Astrocyte of the hippocampus (primary cell): ENCODE data around the gene PPP1R26.

Experiments
- DNase-seq: peaks from one replicate; pipeline ENCODE4 v3.0.0; 2011; ENCODE audit warnings: low read depth, low spot score

Gene PPP1R26

DNA sequence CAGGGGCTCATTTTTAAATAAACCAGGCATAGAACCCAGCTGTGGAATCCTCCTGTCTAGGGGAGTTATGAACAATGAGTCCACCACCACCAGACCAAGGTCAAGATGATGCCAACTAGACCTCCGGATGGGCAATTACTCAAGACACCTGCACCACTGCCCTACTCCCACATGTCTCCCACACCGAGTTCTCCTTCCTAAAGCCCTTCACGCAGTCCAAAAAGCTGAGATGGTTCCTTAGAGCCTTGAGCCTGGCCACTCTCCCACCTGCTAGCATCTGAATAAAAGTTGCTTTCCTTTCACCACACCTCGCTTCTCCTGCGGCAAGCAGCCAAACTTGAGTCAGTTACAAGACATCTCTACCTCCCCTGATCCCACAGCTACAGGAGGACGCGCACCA, 15.4 kb upstream of the PPP1R26 start:
- no peak for DNase-seq

DNA sequence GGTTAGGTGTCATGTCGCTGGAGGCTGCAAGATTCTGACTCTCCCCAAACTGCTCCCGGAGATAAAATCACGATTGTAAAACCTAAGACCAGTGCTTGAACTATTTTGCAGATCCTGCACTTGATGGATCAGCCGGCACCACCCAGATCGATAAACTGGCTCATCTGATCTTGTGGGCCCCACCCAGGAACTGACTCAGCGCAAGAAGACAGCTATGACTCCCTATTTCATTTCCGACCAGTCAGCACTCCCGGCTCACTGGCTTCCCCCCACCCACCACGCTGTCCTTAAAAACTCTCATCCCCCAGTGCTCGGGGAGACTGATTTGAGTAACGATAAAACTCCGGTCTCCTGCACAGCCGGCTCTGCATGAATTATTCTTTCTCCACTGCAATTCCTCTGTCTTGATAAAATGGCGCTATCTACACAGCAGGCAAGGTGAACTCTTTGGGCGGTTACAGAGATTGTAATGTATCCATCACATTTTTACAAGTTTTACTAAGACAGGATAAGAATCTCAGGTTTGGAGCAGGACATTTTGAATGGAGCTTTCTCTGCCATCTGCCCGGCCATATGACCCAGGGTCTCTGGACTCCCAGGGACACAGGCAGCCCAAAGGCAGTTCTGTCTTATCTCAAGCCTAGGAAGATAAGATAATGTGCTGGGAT, 10.6 kb upstream of the PPP1R26 start:
- no peak for DNase-seq

DNA sequence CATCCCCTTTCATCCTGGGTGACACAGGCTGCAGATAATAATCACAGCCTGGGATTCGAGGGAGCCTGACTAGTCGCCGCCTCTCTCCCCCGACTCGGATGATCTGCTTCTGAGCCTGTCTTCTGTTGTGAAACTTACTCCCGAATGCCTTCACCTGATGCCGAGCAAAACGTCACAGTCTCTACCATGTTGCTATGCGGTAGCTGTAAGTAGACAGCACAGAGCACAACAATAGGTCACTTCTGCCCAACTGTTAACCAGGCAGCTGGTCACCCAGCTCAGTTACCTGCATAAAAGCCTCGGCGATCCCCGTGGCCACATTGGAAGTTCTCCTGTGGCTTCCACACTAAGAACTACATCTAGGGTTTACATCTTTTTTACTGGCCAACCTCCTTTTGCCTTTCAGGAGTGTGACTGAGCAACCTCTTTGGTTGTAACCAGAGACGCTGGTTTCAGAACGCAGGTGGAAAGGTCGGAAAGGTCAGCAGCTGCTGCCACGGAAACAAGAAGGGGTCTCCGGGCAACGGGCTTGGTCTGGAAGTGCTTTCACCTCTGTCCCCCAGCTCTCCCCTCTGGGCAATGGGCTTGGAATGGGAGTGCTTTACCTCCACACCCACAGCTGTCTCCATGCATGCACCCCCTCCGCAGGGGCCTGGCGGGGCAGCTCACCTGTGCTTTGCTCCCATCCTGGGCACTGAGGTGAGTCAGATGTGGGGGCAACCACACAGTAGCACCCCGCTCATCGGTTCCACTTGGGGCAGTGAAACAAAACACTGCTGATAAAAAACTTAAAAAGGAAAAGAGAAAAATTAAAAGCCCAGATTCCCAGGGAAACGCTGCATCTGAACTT, 7.6 kb upstream of the PPP1R26 start:
- DNase-seq = no peak

DNA sequence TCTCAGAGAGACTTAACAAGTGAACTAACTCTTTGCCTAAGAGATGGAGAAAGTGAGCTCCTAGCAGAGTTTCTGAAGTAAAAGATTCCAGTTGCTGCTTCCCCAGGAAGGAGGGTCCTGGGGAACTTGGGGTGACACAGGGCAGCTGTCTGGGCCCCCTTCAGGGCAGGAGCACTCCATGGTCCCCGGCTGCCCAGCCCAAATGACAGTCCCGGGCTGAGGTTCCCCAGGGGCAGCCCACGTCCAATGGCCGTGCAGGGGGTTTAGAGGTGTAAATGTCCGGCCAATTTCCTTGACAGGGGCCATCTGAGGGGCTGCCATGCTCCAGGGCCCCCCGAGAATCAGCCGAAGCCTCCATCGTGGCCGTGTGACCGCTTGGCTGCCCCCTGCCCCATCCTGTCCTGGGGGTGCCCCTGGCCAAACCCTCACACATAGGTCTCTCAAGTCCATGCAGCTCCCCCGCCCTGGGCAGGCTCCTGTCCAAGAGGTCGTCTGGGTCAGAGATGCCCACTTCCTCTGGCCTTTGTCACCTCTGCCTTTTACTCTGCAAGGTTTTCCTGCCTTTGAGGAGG, 5.5 kb upstream of the PPP1R26 start:
- no peak for DNase-seq

DNA sequence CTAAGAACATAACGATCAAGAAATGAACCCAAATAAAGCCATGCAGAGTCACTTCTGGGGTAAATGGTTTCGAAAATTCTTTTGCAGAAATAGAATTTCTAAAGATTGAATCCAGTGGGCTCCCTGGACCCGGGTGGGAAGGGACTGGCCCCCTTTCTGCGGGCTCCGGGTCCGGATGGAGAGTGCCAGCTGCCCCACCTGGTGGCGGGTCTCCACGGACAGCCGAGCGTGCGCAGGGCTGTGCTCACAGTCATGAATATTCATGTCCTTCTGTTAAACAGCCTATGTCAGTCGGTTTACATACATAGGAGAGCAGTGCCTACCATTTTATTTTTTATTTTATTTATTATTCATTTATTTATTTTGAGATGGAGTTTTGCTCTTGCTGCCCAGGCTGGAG, 4.7 kb upstream of the PPP1R26 start:
- DNase-seq = peak; percentile 69

DNA sequence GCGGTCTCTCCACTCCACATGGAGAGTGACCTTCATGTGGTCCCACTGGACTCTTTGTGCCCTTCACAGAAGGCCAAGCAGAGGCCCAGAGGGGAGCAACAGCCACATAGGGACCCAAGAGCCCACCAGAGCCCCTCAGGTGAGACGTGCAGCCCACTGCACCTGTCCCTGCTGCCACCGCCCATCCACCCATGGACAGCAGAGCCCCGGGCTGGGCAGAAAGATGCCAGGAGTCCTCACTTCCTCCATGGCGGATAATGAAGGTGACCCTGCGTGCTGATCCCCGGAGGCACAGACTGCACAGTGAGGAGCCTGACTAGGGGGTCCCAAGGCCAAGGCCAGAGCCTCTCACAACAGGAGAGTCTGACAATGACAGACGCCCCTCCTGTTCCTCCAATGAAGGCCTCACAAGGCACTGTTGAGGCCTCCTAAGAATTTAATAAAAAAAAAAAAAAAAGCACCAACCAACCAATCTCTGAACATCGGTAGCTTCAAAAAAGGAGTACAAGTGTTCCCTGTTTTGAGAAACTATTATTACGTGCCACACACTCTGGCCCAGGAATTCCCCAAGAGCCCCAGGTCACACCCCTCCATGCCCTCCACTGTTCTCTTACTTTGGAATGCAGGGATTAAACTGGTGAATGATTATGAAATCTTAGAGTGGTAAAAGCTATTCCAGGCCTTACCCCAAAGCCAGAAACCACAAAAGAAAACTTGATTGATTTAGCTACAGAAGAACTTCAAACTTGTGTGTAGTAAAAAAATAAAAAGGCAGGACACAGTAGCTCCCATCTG, 2.8 kb upstream of the PPP1R26 start:
- DNase-seq = peak; percentile 61

DNA sequence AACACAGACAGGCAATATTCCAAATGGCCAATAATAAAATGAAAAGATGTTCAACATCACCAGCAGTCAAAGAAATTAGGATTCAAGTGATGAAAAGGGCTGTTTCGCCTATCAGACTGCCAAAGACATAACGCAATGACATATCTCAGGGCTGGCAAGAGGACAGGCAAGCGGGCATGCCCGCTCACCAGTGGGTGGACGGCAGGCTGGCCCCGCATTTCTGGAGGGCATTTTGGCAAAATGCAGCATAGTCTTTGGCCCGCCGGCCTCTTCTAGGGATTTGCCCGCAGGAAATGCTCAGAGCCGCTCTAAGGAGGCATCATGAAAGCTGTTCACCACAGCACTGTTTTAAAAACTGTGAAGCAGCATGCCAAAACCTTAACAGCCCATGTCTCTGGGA, 1.4 kb upstream of the PPP1R26 start:
- no peak for DNase-seq

DNA sequence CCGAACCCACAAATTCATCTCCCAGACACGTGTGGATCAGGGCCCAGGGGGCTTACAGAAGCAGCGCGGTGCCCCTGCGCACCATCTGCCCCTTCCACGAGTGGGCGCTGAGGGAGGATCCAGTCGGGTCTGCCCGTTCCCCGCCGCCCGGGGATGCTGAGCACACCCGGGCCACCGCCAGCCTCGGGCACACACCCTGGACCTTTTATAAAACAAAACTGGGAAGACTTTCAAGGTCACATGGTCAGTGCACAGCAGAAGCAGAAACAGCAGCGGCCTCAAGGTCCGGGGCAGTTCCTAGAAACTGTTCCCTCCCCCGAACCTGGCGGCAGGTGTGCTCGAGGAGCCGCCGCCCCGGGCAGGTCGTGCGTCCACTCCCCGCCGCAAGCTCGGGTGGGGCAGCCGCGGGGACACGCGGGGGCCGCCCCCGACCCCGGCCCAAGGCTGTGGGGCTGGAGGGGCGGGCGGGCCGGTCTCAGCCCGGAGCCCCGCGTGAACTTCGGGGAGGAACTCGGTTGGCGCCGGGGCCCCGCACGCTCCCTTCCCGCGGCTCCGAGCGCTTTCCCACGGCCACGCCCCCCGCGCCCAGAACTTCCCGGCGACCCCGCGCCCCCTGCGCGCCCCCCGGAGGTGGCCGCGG, 633 bp upstream of the PPP1R26 start:
- DNase-seq = peak; percentile 58

DNA sequence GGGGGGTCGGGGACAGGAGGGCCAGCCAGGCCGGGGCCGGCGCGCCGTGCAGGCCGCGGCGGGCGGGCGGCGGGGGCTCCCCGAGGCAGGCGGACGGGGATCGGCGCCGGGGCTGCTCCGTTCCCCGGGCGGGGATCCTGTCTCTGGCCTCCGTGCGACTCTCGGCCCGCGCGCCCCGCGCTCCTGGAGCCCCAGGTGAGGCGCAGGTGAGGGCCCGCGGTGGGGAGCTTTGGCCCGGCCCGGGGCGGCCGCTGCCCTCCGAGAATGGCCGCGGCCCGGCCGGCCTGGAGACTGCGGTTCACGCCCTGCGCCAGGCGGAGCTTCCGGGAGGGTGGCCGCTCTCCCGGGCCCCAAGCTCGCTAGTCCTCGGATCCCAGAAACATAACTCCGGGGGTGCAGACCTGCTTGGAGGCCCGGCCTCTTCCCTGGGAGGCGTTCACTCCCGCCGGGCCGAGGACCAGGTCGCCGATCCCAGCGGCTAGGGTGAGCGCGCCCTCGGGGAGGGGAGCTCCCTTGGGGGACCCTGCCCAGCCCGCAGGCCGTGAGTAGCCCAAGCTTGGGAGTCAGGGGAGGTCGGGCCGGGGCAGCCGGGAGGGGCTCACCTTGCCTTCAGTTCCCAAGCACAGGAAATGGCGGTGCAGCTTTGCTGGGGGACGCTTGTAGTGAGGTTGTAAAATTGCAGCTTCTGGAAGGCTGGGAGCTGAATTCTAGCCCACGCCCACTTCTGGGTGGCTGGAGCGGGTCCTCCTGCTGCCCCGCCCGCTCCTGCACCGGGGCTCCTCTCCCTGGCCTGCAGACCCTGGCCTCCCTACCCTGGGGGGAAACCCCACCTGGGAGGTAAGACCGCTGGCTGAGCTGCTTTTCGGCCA, 723 bp downstream of the PPP1R26 start:
- DNase-seq = peak; percentile 63

DNA sequence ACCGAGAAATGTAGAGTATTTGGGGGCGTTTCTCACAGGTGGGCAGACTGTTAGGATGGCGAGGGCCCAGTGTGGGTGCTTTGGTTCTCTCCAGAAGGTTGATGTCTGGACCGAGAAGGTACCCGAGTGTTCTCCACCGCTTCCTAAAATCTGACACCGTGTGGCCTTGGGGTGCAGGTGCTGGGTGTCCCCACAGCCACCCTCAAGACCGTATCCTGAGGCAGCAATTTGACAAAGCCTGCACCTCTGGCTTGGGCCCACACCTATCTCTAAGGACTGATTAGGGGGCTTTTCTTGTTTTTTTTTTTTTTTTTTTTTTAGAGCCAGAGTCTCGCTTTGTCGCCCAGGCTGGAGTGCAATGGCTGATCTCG, 1.3 kb downstream of the PPP1R26 start:
- no peak for DNase-seq

DNA sequence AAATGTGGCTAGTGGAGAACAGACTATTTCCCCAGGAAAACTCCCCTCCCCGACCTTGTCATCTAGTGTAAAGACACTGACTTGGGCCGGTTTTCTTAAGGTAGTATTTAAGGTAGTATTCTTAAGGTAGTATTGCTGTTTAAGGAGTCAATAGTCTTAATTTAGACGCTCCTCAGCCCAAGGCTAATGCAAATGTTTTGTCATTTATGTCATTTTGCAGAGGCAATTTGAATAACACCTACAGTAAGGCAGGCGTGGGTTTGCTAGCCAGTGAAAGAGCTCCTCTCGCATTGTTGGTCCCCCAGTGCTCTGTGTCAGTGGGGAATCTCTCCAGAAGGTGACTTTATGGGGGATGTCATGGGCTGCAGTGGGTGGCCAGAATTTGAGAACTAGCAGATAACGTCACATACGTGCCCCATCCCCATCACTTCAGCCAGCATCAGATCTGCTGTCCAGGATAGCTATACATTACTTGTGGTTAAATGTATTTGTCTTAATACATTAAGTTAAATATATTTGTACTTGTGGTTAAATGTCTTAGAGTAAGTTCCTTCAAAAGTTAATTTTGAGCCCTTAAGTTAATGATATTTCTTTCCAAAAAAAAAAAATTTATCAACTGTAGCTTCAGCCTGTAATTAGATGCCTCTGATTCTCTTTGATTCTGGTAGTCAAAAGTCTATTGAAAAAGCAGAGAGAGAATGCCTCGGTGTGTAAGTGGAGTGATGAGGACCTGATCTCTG, 2.6 kb downstream of the PPP1R26 start:
- no peak for DNase-seq

DNA sequence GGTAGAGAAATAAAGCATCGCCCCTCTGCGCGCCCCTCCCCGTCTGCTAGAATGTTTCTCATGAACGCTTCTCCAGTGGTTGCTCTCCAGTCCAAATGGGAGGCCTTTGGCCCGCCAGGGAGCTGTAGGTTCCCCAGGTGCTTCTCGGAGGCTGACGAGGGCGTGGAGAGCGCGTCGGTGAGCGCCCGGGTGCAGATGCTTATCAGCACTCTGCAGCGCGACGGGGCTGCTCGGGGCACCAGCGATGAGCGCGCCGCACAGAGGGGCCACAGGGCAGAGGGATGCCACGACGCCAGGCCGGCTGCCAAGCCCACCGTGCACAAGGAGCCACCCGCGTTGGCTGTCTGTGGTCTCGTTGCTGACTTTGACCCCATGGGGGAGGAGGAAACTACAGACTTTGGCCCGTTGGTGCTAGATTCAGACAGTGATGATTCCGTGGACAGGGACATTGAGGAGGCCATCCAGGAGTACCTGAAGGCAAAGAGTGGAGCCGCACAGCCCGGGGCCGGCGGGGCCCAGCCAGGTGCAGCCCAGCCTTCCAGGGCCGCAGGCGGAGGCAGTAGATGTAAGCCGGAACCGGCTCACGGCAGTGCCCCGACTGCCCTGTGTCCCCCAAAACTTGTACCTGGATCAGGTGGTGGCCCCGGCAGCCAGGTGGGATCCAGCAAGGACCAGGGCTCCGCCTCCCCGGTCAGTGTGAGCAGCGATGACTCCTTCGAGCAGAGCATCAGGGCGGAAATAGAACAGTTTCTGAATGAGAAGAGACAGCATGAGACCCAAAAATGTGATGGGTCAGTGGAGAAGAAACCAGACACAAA, 5.1 kb downstream of the PPP1R26 start:
- no peak for DNase-seq

DNA sequence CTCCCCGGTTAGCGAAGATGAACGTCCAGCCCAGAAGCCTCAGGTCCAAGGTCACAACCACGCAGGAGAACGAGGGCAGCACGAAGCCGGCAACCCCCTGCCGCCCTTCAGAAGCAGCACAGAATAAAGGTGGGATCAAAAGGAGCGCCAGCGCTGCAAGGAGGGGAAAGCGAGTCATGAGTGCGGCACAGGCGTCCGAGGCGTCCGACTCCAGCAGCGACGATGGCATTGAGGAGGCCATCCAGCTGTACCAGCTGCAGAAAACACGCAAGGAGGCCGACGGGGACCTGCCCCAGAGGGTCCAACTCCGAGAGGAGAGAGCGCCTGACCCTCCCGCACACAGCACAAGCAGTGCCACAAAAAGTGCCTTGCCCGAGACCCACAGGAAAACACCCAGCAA, 5.8 kb downstream of the PPP1R26 start:
- no peak for DNase-seq

DNA sequence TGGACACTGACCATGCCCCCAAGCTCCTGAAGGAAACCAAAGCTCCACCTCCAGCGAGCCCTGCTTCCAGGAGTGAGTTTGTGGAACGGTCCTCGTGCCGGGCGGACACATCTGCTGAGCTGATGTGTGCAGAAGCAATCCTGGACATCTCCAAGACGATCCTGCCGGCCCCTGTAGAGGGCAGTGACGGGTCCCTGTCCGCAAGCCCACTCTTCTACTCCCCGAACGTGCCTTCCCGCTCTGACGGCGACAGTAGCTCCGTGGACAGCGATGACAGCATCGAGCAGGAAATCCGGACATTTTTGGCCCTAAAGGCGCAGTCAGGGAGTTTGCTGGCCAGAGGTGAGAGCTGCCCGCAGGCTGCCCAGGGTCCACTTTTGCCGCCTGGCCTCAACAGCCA, 6.2 kb downstream of the PPP1R26 start:
- no peak for DNase-seq

DNA sequence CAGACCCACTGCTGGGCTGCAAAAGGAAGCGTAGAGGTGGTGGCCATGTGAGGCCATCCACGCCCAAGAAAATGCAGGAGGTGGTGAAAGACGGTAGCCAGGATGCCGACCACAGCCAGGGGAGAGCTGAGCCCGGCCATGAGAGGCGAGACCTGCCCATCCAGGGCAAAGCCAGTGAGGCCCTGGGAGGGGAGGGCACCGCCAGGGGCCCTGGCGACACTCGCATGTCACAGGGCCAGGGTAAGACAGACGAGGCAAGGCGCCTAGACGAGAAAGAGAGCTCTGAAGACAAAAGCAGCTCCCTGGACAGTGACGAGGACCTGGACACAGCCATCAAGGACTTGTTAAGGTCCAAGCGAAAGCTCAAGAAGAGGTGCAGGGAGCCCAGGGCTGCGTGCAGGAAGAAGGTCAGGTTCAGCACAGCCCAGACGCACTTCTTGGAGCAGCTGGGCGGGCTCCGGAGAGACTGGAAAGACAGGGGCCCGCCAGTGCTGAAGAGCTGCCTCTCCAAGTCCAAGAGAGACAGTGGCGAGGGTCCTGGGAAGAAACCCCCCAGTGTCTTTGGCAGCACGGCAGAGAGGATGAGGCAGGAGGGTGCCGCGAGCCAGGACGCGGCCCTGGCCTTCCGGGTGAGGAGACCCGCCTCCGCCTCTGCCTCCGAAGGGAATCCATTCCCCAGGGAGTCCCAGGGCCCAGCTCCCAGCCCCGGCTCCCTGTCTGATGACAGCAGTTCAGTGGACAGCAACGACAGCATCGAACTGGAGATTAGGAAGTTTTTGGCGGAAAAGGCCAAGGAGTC, 6.9 kb downstream of the PPP1R26 start:
- no peak for DNase-seq

DNA sequence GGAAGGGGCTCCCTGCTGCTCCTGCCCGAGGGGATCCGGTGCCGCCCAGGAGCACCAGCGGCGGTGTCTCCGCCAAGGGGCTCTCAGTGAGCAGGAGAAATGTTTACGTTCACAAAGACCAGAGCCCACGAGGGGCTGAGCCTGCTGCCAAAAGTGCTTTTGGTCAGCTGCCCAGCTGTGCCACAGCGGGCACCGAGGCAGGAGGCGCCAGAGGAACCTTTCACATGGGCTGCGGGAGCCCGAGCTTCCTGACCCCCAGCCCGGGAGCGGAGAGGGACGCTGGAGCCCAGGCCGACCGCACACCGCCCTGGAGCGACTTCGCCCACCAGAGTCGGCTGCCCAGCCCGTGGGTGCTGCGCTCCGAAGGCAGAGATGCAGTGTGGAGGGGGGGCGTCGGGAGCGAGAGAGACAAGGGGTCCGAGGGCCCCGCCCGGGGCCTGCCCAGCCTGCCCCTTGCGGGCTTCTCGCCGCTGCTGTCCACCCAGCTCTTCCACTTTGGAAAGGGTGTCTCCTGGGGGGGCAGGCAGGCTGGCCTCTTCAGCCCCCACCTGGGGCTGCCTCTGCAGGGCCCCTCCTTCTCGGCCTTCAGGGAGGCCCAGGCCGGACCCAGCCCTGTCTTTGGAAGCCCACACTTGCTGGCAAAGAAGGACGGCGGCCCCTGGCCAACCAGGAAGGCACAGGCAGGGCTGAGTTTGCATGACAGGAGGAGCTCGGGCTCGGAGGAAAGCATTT, 7.9 kb downstream of the PPP1R26 start:
- no peak for DNase-seq

DNA sequence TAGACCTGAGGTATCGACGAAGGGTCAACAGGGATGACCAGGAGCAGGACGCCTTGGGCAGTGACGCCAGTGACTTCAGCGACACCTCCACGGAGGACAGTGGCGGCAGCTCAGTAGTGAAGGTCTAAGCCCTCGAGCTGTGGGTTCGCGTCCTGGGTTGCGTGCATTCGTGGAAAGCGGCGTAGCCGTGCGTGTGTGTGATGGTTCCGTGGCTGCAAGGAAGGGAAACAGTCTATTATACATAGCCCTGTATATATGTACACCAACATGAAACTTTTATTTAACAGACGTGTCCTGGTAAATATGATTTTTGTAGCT, 8.4 kb downstream of the PPP1R26 start:
- no peak for DNase-seq

DNA sequence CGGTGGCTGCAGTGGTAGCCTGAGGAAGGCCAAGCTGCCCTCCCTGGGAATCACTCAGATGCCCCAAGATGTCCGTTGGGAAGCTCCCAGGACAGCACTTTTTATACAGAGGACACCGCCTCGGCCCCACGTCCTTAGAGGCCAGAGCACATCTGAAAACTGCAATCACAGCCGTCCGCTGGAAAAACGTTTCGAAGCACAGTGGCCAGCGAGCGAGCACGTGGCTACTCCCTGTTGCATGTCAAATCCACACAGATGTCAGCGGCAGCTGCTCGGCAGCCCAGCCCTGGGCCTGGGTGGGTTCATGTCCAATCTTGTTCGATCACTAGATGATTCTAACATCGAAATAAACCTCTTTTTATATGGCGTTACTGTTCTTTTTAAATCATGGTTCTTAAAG, 8.9 kb downstream of the PPP1R26 start:
- DNase-seq = no peak
